GM21529 (cell line): Measurements from ENCODE around the gene PLA2G15.

Experiments
- ATAC-seq: cut with Tn5 transposase; IDR thresholded peaks from one replicate; pipeline ENCODE4 v1.9.1; 2021; ENCODE audit not compliant: unreplicated experiment

The PLA2G15 gene

DNA sequence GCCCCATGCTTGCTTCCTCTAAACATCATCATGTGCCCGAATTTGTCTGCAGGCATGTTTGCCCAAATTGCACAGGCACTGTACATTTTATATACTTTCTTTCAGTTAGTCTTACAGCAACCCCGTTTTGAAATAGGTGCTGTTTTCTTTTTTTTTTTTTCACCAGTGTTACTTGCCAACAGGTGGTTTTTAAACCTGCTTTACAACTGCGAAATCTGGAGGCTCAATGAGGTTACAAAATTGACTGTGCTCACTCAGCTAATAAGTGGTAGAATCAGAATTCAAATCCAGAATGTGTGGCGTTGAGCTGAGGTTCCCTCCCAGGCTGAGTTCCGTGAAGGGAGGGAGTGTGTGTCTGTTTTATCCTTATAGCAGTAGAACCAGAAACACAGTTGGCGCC lies 5.8 kb downstream of the PLA2G15 start:
- ATAC-seq, result no peak

DNA sequence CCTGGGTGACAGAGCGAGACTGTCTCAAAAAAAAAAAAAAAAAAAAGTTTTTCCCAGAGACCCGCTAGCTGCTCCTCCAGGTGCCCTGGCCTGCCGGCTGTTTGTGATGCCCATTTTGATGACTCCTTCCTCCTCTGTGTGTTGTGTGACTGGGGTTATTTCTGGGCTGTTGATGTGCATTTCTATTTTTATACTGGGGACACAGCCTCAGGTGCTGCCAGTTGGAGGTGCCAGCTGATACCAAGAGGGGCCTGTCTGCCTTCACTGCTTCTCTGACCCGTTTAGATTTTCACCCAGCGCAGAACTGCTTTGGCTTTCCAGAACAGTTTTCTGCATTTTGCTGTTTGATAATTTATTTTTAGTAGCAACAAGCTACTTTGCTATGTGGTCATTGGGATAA lies 6.7 kb downstream of the PLA2G15 start:
- ATAC-seq, result no peak

DNA sequence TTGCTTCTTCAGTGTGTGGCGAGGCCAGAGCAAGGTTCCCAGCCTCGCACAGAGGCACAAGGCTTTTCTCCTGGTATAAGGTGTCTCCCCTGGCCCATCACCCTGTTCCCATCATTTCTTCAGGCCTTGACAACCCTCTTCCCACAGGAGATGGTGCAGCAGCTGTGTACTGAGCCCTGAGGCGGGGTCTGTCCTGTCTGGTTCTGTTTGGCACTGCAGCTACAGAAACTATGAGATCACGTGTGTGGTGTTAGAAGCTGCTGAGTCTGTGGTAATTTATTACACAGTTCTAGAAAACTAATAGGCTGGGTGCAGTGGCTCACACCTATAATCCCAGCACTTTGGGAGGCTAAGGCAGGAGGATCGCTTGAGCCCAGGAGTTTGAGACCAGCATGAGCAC lies 7.2 kb downstream of the PLA2G15 start:
- no peak for ATAC-seq

- no peak for ATAC-seq
Measured at GRCh38 chr16:68253721-68254120, 8.5 kb downstream of the PLA2G15 start.

- no peak for ATAC-seq
Measured at GRCh38 chr16:68255712-68256111, 10.5 kb downstream of the PLA2G15 start.

- peak; percentile 58 for ATAC-seq
Measured at GRCh38 chr16:68257251-68257905, 12.2 kb downstream of the PLA2G15 start.

GRCh38 chr16:68257906-68258800 lies 13.0 kb downstream of the PLA2G15 start:
- peak; percentile 28 for ATAC-seq

DNA sequence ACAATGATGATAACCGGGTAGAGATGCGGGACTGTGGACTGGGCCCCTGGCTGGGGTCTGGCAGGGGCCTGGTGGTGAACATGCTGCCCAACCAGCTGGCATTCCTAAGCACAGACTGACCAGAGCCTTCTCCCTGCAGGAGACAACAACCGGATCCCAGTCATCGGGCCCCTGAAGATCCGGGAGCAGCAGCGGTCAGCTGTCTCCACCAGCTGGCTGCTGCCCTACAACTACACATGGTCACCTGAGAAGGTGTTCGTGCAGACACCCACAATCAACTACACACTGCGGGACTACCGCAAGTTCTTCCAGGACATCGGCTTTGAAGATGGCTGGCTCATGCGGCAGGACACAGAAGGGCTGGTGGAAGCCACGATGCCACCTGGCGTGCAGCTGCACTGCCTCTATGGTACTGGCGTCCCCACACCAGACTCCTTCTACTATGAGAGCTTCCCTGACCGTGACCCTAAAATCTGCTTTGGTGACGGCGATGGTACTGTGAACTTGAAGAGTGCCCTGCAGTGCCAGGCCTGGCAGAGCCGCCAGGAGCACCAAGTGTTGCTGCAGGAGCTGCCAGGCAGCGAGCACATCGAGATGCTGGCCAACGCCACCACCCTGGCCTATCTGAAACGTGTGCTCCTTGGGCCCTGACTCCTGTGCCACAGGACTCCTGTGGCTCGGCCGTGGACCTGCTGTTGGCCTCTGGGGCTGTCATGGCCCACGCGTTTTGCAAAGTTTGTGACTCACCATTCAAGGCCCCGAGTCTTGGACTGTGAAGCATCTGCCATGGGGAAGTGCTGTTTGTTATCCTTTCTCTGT lies 14.0 kb downstream of the PLA2G15 start:
- ATAC-seq, result no peak

DNA sequence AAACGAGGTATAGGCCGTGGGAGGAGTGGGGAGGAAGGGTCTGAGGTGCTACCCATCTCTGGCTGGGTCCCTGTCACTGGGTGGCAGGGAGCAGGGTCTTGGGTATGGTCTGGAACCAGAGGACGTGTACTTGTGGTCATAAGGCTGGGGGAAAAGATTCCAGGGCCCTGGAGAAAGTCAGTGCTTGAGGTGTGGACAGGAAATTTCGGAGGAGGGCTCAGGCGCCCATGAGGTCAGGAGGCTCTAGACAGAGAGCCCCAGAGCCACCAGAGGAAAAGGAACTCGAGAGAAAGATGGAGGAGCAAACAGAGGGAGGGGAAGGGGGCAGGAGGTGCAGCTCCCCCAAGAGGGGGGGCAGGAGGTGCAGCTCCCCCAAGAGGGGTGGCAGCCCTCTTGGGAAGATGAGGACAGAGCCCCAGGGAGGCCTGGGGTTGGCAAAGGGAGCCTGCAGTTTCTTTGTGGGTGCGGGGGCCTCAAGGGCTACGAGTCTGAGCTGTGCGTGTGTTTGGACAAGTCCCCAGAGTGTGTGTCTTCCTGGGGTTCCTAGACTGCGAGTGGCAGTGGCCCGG lies 18.5 kb downstream of the PLA2G15 start:
- ATAC-seq, result peak; percentile 1

- peak; percentile 65 for ATAC-seq
Measured at GRCh38 chr16:68264128-68265077, 19.2 kb downstream of the PLA2G15 start, which contains the start of gene SLC7A6. SLC7A6 (plus strand) TSS chr16:68264526; CDS start chr16:68274727, 10,201 bp downstream.

- no peak for ATAC-seq
Measured at GRCh38 chr16:68265078-68265920, 20.1 kb downstream of the PLA2G15 start.

DNA sequence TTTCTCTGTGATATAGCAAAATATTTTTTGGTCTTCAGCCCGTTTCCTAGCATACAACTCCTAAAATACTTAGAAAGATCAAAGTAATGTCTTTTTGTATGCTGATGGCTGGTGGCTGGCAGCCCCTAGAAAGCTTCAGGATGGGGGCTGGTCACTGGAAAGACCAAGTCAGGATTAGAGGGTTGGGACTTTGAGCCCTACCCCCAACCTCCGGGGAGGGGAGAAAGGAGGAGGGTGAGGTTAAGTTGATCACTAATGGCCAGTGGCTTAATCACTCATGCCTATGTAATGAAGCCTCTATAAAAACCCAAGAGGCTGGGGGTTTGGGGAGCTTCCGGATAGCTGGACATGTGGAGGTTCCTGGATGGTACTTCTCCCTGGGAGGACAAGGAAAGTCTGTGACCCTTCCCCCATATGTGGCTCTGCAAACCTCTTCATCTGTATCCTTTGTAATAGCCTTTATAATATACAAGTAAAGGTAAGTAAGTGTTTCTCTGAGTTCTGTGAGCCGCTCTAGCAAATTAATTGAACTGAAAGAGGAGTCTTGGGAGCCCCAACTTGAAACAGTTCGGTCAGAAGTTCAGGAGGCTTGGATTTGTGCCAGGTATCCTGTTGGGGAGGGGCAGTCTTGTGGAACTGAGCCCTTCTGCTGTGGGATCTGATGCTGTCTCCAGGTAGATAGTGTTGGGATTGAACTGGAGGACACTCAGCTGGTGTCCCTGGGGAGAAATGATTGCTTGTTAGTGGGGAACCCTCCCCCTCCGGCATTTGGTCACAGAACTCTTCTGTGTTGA lies 22.6 kb downstream of the PLA2G15 start:
- no peak for ATAC-seq

DNA sequence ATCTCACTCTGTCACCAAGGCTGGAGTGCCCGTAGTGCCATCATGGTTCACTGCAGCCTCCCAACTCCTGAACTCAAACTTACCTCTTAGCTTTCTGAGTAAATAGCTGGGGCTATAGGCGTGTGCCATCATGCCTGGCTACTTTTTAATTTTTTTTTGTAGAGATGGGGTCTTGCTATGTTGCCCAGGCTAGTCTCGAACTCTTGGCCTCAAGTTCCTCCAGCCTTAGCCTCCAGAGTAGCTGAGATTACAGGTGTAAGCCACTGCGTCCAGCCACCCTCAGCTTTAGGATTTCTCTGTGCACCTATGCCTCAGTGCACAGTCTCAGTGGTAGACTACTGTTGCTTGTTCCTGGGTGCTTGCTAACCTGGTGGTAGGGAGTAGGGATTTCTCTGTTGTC lies 24.6 kb downstream of the PLA2G15 start:
- no peak for ATAC-seq

DNA sequence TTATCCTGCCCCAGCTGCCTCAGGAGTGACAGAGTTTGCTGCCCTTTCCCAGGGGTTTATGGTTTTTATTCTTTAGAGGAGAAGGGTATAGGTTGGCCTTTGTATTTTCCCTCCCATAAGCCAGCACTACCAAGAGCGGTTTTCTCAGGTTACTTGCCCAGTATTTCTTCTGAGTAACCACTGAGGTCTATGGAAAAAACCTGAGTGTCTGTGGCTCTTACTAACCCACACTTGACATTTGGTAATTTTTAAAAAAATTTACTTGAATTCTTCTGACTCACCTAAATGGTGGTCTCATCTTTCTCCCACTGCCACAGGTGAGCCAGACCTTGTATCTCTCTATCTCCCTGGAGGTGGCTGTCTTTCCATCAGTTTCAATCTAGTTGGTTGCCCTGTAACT lies 25.2 kb downstream of the PLA2G15 start:
- no peak for ATAC-seq

DNA sequence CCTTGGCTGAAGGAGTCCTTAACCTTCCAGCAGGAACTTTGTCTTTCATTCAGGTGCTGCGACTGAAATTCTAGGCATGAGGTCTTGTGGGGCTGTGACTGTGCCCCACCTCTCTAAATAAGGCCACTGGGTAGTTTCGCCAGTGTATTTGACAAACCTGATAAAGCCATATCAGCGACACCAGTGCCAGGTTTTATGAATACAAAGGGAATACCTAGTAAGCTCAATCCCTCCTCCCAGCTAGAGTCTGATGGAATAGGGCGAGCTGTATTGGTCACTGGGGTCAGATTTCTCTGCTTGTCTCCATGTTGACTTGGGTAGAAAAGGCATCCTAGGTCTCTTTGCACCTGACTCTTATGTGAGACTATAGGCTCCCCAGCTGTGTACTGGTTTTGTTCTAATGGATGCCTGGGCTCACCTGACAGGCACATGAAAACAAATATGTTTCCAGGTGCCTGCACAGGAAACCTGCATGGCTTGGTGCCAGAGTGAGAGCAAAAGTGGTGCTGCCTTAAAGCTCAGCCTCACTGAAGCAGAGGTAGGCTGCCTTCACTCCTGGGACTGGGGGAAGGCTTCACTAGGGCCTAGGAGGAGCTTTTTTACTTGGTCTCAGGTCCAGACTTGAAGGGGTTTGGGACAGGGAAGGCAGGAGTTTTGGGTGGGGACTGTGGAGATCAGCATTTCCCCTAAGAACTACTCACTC lies 27.5 kb downstream of the PLA2G15 start:
- ATAC-seq, result no peak

DNA sequence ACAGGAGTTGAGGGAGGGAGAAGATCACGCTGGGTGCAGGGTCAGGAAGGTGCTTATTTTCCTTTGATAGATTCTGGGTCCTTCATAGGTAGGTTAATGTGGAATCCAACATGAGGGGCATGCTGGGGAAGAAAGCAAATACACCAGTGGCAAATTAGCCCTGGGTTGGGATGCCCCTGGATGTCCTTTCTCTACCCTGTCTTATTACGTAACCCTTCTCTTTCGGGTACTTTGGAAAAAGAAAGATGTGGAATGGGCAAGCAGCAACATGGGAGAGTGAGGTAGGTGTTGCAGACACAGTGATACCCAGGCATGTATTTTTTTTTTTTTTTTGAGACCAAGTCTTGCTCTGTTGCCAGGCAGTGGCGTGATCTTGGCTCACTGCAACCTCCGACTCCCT lies 28.3 kb downstream of the PLA2G15 start:
- ATAC-seq, result no peak

- ATAC-seq, result no peak
Measured at GRCh38 chr16:68273896-68274295, 28.7 kb downstream of the PLA2G15 start.

DNA sequence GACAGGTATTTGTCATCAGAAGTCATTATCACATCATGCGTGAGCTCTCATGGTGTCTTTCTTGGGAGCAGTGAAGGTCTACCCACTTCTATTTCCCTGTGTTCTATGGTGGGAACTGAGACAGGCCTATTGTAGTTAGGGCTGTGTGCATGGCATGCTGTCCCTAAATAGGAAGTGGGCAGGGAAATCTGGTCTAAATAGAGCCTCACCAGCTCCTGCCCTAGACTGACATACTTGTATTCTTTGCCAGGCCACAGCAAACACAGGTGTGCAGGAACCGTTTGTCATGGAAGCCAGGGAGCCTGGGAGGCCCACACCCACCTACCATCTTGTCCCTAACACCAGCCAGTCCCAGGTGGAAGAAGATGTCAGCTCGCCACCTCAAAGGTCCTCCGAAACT lies 29.3 kb downstream of the PLA2G15 start:
- no peak for ATAC-seq
